Esophagus squamous epithelium (tissue), 4 donors: Measurements from ENCODE around the gene TPCN2.

Experiments
- CTCF ChIP-seq, 6 experiments: fragments of 450-650 bp in 4 of 6; fragments of 200-600 bp in 2 of 6; sonication (generic) in 2 of 6; IDR thresholded peaks; one replicate each; pipeline ENCODE4 v1.5.1; 2016 to 2019; ENCODE audit warnings: antibody characterized with exemption in 6 of 6, mild to moderate bottlenecking in 4 of 6, moderate library complexity in 4 of 6
- POLR2A ChIP-seq, 4 donors: fragments of 450-650 bp; IDR thresholded peaks; one replicate each; pipeline ENCODE4 v1.6.1; 2017; ENCODE audit warnings: antibody characterized with exemption in 4 of 4, mild to moderate bottlenecking in 4 of 4, moderate library complexity in 3 of 4

GRCh38 chr11:69058511-69059270, 10.0 kb downstream of the TPCN2 start:
- TF ChIP-seq POLR2A (IDR thresholded peaks at IDR 0.05) (no peak), CTCF (IDR thresholded peaks at IDR 0.05) (no peak)
